GM20000 (cell line): ENCODE measurements around the gene GRIPAP1.
"Not testable (repeated sequence)": the region's sequence is repeated elsewhere in the genome, so short reads cannot be mapped to it uniquely, and the experiment has no call there.

Experiments used
- DNase-seq: peaks from one replicate; pipeline ENCODE4 v3.0.0; 2012; ENCODE audit warnings: low spot score
- CTCF ChIP-seq: IDR thresholded peaks from 2 replicates; pipeline ENCODE4 v1.5.1; 2012; ENCODE audit warnings: mild to moderate bottlenecking, control low read depth; ENCODE audit errors: extremely low read depth, missing control alignments

Gene GRIPAP1

GRCh38 chrX:48996969-48997368 lies 5.1 kb downstream of the GRIPAP1 start:
- DNase-seq = no peak
- TF ChIP-seq CTCF = no peak

GRCh38 chrX:48992341-48992740 lies 9.7 kb downstream of the GRIPAP1 start:
- no peak for DNase-seq
- TF ChIP-seq CTCF = no peak

- no peak for DNase-seq
- TF ChIP-seq CTCF = no peak
Measured at GRCh38 chrX:48989483-48989882, 12.6 kb downstream of the GRIPAP1 start.

GRCh38 chrX:48983896-48984295 lies 18.2 kb downstream of the GRIPAP1 start:
- no peak for TF ChIP-seq CTCF
- DNase-seq = no peak

GRCh38 chrX:48983081-48983480 lies 19.0 kb downstream of the GRIPAP1 start:
- no peak for TF ChIP-seq CTCF

GRCh38 chrX:48981178-48981577 lies 20.9 kb downstream of the GRIPAP1 start:
- no peak for DNase-seq
- no peak for TF ChIP-seq CTCF

More at GRCh38 chrX:48983081-48983480, 19.0 kb downstream of the GRIPAP1 start:
- no peak for DNase-seq

- DNase-seq = not testable (repeated sequence)
Measured at GRCh38 chrX:48980341-48980740, 21.7 kb downstream of the GRIPAP1 start.

- no peak for DNase-seq
- TF ChIP-seq CTCF = no peak
Measured at GRCh38 chrX:48978226-48978625, 23.8 kb downstream of the GRIPAP1 start.
